OCI-LY1 (cell line): ENCODE measurements around the gene RAB4A.

Experiments
- H2AFZ ChIP-seq: fragments of 200-600 bp; sonication (generic), shearing (Covaris generic); 2 replicates; pipeline ENCODE4 v1.6.0; 2014; ENCODE audit warnings: antibody characterized with exemption, mild to moderate bottlenecking, low read length
- H3F3A ChIP-seq: fragments of 200-600 bp; sonication (generic), shearing (Covaris generic); 2 replicates; pipeline ENCODE4 v1.6.0; 2014; ENCODE audit warnings: mild to moderate bottlenecking, antibody characterized with exemption, low read length, moderate library complexity; ENCODE audit not compliant: insufficient read depth
- H3K27ac ChIP-seq: fragments of 200-600 bp; sonication (generic); 2 replicates; pipeline ENCODE4 v1.5.1; 2014; ENCODE audit warnings: low read length, mixed run types, mild to moderate bottlenecking, low read depth; ENCODE audit not compliant: poor library complexity, severe bottlenecking
- H3K27me3 ChIP-seq: fragments of 200-600 bp; sonication (generic); 2 replicates; pipeline ENCODE4 v1.6.0; 2014; ENCODE audit warnings: antibody characterized with exemption, mild to moderate bottlenecking, low read length, moderate library complexity; ENCODE audit not compliant: insufficient read depth
- H3K36me3 ChIP-seq: fragments of 200-600 bp; sonication (generic); 2 replicates; pipeline ENCODE4 v1.6.1; 2014; ENCODE audit warnings: mild to moderate bottlenecking, antibody characterized with exemption, low read length, moderate library complexity, mixed read lengths; ENCODE audit not compliant: insufficient read depth
- H3K4me1 ChIP-seq: fragments of 200-600 bp; sonication (generic); 2 replicates; pipeline ENCODE4 v1.5.1; 2014; ENCODE audit warnings: mild to moderate bottlenecking, low read length, moderate library complexity; ENCODE audit not compliant: insufficient read depth, severe bottlenecking
- H3K4me2 ChIP-seq: fragments of 200-600 bp; sonication (generic), shearing (Covaris generic); 2 replicates; pipeline ENCODE4 v1.6.1; 2014; ENCODE audit warnings: low read length
- H3K4me3 ChIP-seq: fragments of 200-600 bp; sonication (generic); 2 replicates; pipeline ENCODE4 v1.5.1; 2014; ENCODE audit warnings: low read length, low read depth, mild to moderate bottlenecking, mixed read lengths; ENCODE audit not compliant: poor library complexity, severe bottlenecking
- H3K79me2 ChIP-seq: fragments of 200-600 bp; shearing (Covaris generic); 2 replicates; pipeline ENCODE4 v1.6.1; 2016; ENCODE audit warnings: mixed run types, low read length, mixed read lengths; ENCODE audit not compliant: insufficient read depth
- H3K9ac ChIP-seq: fragments of 200-600 bp; sonication (generic), shearing (Covaris generic); 2 replicates; pipeline ENCODE4 v1.6.1; 2014; ENCODE audit warnings: mild to moderate bottlenecking, low read length, mixed read lengths
- H3K9me2 ChIP-seq: fragments of 200-600 bp; sonication (generic), shearing (Covaris generic); 2 replicates; pipeline ENCODE4 v1.6.1; 2014; ENCODE audit warnings: low read depth, mild to moderate bottlenecking, low read length, mixed read lengths
- H3K9me3 ChIP-seq: fragments of 200-600 bp; shearing (Covaris generic); 2 replicates; pipeline ENCODE4 v1.6.1; 2014; ENCODE audit warnings: low read length, mixed read lengths
- H4K20me1 ChIP-seq: fragments of 200-600 bp; sonication (generic), shearing (Covaris generic); 2 replicates; pipeline ENCODE4 v1.6.0; 2016; ENCODE audit warnings: mild to moderate bottlenecking, low read length; ENCODE audit not compliant: insufficient read depth
- EZH2 ChIP-seq: fragments of 200-600 bp; sonication (generic), shearing (Covaris generic); IDR thresholded peaks from 2 replicates; pipeline ENCODE4 v1.8.0; 2017; ENCODE audit warnings: borderline replicate concordance, mixed run types, mild to moderate bottlenecking, antibody characterized with exemption, low read length, moderate library complexity, mixed read lengths
- TF ChIP-seq, protein P1 (sequence below): fragments of 200-600 bp; sonication (generic), shearing (Covaris generic); IDR thresholded peaks from 2 replicates; pipeline ENCODE4 v1.5.1; 2017; ENCODE audit warnings: mild to moderate bottlenecking, antibody characterized with exemption, low read length, moderate library complexity, mixed read lengths

Gene RAB4A

DNA sequence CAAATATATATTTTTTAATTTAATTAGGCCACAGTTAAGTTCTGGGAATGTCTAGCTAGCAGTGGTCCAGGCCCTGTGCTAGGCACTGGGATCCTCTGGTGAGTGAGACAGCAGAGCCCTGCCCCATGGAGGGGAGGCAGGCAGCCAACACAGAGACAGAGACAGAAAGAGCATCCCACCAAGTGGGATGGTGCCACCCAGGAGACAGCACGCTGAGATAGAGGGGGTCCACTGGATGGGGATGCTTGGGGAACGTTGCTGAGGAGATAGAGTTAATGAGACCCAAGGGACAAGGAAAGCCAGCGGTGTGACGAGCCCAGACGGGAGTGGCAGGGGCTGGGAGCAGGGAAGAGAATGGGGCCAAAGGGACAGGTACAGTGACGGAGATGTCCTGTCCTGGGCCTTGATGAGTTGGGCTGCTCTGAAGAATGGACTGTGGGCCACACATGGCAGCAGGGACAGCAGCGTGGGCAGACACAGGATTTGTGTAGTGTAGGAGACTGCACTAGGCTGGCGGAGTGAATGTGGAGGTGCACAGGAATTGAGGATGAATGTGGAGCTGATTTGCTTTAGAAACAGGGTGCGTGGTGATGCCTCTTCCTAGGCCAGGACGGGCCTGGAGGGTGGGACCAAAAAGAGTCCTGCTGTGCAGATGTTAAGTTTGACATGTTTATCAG lies 22.8 kb downstream of the RAB4A start:
- TF ChIP-seq, protein P1, sequence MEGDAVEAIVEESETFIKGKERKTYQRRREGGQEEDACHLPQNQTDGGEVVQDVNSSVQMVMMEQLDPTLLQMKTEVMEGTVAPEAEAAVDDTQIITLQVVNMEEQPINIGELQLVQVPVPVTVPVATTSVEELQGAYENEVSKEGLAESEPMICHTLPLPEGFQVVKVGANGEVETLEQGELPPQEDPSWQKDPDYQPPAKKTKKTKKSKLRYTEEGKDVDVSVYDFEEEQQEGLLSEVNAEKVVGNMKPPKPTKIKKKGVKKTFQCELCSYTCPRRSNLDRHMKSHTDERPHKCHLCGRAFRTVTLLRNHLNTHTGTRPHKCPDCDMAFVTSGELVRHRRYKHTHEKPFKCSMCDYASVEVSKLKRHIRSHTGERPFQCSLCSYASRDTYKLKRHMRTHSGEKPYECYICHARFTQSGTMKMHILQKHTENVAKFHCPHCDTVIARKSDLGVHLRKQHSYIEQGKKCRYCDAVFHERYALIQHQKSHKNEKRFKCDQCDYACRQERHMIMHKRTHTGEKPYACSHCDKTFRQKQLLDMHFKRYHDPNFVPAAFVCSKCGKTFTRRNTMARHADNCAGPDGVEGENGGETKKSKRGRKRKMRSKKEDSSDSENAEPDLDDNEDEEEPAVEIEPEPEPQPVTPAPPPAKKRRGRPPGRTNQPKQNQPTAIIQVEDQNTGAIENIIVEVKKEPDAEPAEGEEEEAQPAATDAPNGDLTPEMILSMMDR = no peak
- no peak for TF ChIP-seq EZH2

DNA sequence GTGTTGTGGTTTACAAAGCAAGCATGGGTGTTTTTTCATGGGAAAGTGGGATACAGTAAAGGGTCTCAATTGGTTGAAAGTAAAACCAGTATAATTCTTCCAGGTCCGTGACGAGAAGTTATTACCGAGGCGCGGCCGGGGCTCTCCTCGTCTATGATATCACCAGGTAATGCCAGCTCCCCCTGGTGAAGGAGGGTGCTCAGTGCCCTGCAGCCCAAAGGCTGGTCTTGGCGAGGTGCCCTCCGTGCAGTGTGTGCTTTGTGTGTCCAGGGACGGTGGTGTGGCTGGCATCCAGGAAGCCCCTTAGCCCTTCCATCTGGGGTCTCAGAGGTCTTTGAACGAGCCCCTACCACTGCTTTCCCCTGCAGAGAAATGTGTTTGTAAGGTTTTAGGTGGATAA lies 24.8 kb downstream of the RAB4A start:
- Histone ChIP-seq H3K9me2 (no peaks in the 10 kb centered on the region), H3F3A (no peaks in the 10 kb centered on the region), H3K9ac (no peak overlapping the region), H3K27ac (no peak overlapping the region), H3K36me3 (peaks cover 28% of the 10 kb centered on the region), H3K4me2 (no peak overlapping the region), H4K20me1 (no peaks in the 10 kb centered on the region), H3K4me3 (no peak overlapping the region), H3K79me2 (no peaks in the 10 kb centered on the region), H3K4me1 (no peaks in the 10 kb centered on the region), H2AFZ (no peak overlapping the region), H3K9me3 (no peaks in the 10 kb centered on the region), H3K27me3 (no peaks in the 10 kb centered on the region)
- TF ChIP-seq, protein P1 = no peak
- TF ChIP-seq EZH2 = no peak

More for the DNA sequence above, 22.8 kb downstream of the RAB4A start:
- Histone ChIP-seq H3K27ac (no peak overlapping the region), H3K4me3 (no peak overlapping the region), H3F3A (no peaks in the 10 kb centered on the region), H3K9me3 (no peaks in the 10 kb centered on the region), H3K9ac (no peak overlapping the region), H3K4me1 (no peaks in the 10 kb centered on the region), H4K20me1 (no peaks in the 10 kb centered on the region), H2AFZ (no peak overlapping the region), H3K27me3 (no peaks in the 10 kb centered on the region), H3K79me2 (no peaks in the 10 kb centered on the region), H3K36me3 (peaks cover 22% of the 10 kb centered on the region), H3K9me2 (no peaks in the 10 kb centered on the region), H3K4me2 (no peak overlapping the region)

DNA sequence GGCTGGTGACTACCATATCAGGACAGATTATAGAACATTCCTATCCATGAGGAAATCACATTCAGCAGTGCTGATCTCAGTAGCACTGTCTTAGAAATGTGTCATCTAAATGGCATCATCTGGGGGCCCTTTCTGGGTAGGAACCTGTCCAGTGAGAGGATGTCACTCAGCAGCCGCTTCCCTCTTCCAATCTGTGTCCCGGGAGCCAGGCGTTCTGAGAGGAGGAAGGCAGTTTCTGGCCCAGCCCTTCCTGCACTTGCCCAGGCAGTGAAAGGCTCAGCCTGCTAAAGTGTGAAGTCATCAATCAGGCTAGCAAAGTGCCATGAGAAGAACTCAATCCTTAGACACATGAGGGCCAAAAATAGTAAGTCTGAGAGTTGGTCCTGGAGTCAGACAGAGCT lies 25.6 kb downstream of the RAB4A start:
- Histone ChIP-seq H3K4me3 (no peak overlapping the region), H2AFZ (no peak overlapping the region), H3K27me3 (no peaks in the 10 kb centered on the region), H3K9me2 (no peaks in the 10 kb centered on the region), H3F3A (no peaks in the 10 kb centered on the region), H3K9me3 (no peaks in the 10 kb centered on the region), H3K36me3 (peaks cover 22% of the 10 kb centered on the region; the same call in 1 of the 2 replicates), H3K27ac (no peak overlapping the region), H3K4me2 (no peak overlapping the region), H3K9ac (no peak overlapping the region), H3K79me2 (no peaks in the 10 kb centered on the region), H4K20me1 (no peaks in the 10 kb centered on the region), H3K4me1 (no peaks in the 10 kb centered on the region)
- TF ChIP-seq EZH2 = no peak
- TF ChIP-seq, protein P1 = no peak
